Heart left ventricle (tissue), 13 donors: ENCODE data around the gene SUPT20HL2.

Source experiments
- CTCF ChIP-seq, 12 donors: fragments of 200-600 bp; sonication (generic) in 4 of 12; IDR thresholded peaks; one replicate each; pipeline versions ENCODE4 v1.5.0 to v1.8.0; 2018 to 2022; ENCODE audit warnings: antibody characterized with exemption in 12 of 12, mild to moderate bottlenecking in 5 of 12
- POLR2A ChIP-seq, 2 donors: fragments of 450-650 bp; IDR thresholded peaks; one replicate each; pipeline ENCODE4 v1.6.1; 2017; ENCODE audit warnings: antibody characterized with exemption in 2 of 2, mild to moderate bottlenecking in 2 of 2, moderate library complexity in 2 of 2
- donor health status: ischemic (EF 13 %, LVEDD 7.1; RV severe dilation, severe dysfunction).
- donor health status: DM: no; HTN: yes; CAD: no.
- donor health status: DM: no; HTN: no; CAD: no.
- donor health status: ischemic (EF 25% LVEDD 6.9; RV normal size, moderate dysfunction).
- donor health status: ischemic (EF 25% LVEDD 5.7; RV mildly dilated, moderate dysfunction).
- donor health status: ischemic (EF 35%, LVEDD 5.7; RV mildly dilated, moderate dysfunction).
- donor health status: nonischemic (EF 11% LVEDD 7.7; RV severe dilation, severe dysfunction).
- donor health status: DM: yes; HTN: yes; CAD: no.
- donor health status: PGD.
- donor health status: ischemic (EF 29% LVEDD 5.4; RV normal size, mild dysfunction).
- donor health status: nonischemic (EF 23%, LVEDD 6.1; RV moderate dilation, normal function).

GRCh38 chrX:24282381-24283126 is 31.3 kb downstream of the SUPT20HL2 start:
- TF ChIP-seq CTCF (IDR thresholded peaks at IDR 0.05) (no peak), POLR2A (IDR thresholded peaks at IDR 0.05) (no peak)
